NCI-H2107 (cell line): ENCODE results near the gene PSMD1.
"Not testable (repeated sequence)": the region's sequence is repeated elsewhere in the genome, so short reads cannot be mapped to it uniquely, and the experiment has no call there.

Experiments used
- DNase-seq: peaks from one replicate; lab custom pipeline; 2025; lab: John Stamatoyannopoulos, UW

Gene PSMD1

GRCh38 chr2:231057590-231057989 lies 923 bp downstream of the PSMD1 start:
- no peak for DNase-seq

- no peak for DNase-seq
Measured at GRCh38 chr2:231058761-231059550, 2.3 kb downstream of the PSMD1 start.

DNA sequence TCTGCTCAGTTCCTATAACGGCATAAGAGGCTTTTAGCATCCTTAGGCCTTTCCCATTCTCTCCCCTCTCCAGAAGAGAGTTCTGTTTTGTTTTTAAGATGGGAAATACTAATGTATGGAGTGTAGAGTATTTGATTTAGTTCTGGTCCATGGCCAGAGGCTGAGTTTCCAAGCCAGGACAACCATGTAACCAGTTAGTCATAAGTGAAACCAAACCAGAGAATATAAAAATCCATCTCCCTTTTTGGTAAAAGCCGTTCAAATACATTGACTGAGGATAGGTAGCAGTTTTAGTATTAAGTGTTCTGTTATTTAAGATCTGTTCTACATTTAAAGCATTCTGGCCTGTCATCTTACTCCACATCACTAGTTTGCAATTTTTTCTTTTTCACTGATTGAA lies 3.1 kb downstream of the PSMD1 start:
- no peak for DNase-seq

GRCh38 chr2:231062776-231063175 lies 6.1 kb downstream of the PSMD1 start:
- DNase-seq: no peak

DNA sequence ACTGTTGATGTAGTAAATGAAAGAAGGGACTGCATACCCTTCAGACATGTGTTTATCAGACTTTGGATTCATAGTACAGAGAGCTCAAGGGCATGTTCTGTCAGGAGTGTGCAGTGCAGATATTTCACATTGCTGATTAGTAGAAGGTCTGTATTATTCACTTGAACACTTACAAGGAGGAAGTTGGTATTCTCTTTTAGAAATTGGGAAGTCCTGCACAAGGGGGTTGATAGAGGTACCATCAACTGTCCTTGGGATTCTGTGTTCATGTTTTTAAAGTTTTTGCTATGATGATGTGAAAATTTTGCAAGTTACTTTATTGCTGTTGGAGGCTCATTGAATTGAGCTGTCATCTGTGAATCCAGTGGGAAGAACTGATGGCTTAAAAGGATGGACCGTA lies 6.7 kb downstream of the PSMD1 start:
- DNase-seq: no peak

DNA sequence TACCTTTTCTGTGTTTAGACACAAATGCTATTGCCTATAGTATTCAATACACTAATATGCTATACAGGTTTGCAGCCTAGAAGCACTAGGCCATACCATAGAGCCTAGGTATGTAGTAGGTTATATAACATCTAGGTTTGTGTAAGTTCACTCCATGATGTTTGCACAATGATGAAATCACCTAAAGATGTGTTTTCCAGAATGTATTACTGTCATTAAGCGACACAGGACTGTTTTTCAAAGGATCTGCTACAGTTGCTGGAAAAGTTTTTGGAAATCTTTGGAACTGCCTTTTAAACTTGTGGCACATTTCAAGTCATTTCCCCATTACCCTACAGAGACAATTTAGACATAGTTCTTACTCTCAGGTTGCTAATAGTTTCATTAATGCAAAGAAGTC lies 9.3 kb downstream of the PSMD1 start:
- no peak for DNase-seq

GRCh38 chr2:231067531-231067930 lies 10.9 kb downstream of the PSMD1 start:
- DNase-seq: not testable (repeated sequence)

GRCh38 chr2:231068525-231069222 lies 12.0 kb downstream of the PSMD1 start:
- no peak for DNase-seq

DNA sequence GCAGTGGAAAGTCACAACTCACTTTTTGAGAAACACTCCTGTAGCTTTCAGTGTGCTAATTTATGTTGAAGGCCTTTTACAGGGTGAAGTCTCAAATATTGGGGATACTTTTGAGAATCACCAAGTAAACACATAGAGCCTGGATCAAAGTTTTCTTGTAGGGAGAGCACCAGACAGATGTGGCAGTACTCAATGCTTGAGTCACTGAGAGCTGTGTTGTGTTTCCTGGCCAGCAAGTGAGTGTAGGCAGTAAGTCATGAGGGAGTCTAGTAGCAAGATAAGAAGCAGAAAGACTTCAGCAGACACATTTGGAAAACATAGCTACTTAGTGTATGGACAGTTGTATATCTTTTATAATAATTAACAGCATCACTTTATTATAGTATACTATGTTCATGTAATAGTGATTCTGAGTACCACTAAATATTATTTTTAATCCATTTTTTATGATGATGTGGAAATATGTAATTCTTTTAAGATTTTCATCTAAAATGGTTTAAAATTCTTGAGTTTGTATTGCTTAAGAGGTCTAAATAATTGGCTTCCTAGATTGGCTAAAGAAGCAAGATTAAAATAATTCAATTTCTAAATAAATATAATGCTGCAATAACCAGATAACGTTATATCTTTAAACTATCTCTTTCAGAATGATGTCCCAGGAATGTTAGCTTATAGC lies 12.8 kb downstream of the PSMD1 start:
- no peak for DNase-seq

- DNase-seq: no peak
Measured at GRCh38 chr2:231084565-231084964, 27.9 kb downstream of the PSMD1 start.

DNA sequence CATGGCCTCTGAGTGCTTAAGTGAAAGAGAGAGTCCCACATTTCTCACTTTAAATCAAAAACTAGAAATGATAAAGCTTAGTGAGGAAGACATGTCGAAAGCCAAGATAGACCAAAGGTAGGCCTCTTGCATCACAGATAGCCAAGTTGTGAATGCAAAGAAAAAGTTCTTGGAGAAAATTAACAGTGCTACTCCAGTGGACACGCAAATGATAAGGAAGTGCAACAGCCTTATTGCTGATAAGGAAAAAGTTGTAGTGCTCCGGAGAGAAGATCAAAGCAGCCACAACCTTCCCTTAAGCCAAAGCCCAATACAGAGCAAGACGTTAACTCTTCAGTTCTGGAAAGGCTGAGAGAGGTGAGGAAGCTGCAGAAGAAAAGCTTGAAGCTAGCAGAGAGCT lies 32.1 kb downstream of the PSMD1 start:
- no peak for DNase-seq

DNA sequence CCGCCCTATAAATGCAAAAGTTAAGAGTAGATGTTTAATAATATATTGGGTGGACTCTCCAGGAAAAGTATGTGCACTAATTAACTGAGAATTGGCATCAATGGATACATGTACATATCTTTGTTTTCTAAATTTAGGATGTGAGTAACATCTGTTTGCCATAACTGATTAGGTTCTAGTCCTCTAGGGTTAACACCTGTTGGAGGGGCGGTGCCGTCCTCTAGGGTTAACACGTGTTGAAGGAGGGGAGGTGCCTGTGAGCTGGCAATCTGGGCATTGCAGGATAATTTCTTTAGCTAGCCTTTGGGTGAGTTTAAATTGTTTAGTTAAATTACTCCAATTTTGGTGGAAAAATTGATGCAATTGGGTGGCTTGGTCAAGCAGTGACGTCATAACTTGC lies 37.3 kb downstream of the PSMD1 start:
- no peak for DNase-seq

- DNase-seq: no peak
Measured at GRCh38 chr2:231094736-231095346, 38.2 kb downstream of the PSMD1 start.

DNA sequence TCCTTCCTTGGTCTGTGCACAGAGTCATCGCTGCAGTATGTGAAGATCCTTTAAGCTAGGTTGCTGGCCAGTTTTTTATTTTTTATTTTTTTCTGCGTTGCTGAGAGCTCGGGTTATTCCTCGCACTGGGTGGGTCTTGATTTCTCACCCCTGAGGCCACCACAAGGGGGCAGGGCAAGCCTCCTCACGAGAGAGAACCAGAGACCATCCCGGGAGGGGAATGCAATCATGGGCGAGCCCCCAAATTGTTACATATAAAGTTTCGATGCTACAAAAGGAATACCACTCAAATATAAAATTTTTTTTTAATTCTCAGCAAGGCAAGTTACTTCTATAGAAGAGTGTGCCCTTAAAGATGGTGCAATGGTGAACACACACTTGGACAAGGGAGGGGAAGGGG lies 43.3 kb downstream of the PSMD1 start:
- DNase-seq: no peak

DNA sequence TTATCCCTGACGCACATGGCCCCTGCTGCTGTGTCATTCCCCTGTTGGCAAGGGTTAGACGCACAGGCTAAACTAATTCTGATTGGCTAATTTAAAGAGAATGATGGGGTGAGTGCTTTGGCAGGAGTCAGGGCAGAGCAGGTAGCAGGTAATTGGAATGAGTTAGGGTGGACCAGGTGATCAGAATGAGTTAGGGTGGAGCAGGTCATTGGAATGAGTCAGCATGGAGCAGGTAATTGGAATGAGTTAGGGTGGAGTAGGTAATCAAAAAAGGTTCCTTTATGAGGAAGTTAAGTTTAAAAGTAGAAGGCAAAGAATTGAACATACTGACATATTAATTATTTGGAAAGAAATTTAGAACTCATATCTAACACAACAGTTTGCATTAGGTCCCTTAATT lies 43.7 kb downstream of the PSMD1 start:
- DNase-seq: not testable (repeated sequence)

- DNase-seq: no peak
Measured at GRCh38 chr2:231100990-231101389, 44.3 kb downstream of the PSMD1 start.

DNA sequence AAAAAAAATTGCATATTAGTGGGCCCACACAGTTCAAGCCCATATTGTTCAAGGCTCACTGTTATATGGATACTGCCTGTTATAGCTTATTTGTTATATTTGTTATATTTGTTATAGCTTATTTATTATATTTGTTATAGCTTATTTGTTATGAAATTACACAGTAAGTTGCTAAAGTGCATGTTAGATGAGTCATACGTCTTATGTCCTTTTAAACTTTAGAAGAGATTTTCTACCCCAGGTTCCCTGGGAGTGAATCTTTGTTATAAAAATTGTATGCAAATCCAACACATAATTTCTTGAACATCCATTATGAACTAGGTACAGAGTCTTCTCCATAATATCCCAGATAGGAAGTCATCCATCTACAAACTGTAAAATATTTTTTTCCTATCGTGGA lies 46.1 kb downstream of the PSMD1 start:
- DNase-seq: no peak

GRCh38 chr2:231104115-231104713 lies 47.5 kb downstream of the PSMD1 start:
- DNase-seq: peak; percentile 18

DNA sequence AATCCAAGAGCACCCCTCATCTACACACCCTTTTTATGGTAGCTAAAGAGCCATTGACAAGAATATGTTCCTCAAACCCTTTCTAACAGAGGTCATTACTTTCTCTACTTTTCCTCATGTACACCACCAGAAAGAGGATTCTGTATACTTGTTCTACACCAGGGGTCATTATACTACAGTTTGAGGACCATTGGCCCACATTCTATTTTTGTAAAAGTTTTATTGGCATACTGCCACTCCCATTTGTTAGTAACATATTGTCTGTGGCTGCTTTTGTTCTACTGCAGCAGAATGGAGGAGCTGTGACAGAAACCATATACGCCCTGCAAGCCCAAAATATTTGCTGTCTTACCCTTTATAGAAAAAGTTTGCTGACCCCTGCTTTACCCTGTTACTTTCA lies 53.9 kb downstream of the PSMD1 start:
- DNase-seq: no peak

DNA sequence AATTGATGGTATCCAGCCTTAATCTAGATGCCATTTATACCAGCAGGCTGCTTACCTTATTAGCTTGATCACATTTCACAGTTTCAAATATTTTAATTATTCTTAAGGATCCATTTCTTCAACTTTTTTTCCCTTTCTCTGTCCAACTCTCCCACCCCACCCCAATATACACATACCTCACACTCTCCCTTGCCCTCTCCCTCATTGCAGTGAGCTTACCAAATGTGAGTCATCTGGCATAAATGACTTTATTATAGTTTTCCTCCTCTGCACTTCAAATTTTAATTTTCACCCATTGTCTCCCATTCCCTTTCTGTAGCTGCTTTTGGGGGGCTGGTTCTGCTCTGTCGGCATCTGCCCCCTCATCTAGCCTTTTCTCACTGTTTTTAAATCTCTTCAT lies 55.3 kb downstream of the PSMD1 start:
- no peak for DNase-seq

DNA sequence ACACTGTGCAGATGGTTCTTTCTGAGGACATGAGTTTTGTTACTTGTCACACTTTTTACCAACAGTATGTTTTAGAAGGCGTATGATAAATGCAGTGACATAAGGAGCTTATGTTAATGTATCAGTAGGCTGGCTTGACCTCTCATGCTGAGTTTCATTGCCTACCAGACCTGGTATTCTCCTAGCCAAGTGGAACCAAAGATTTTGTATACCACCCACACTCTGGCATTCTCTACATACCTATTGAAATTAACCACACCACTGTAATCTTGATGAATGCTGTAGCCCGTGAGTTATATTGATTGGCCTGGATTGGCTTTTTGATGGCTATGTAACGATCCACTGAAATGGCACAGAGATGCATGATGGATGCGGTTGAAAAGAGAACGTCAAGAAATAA lies 56.8 kb downstream of the PSMD1 start:
- no peak for DNase-seq

- DNase-seq: no peak
Measured at GRCh38 chr2:231115651-231116050, 59.0 kb downstream of the PSMD1 start.
